ENCODE measurements around the gene MRTFB.

DNA sequence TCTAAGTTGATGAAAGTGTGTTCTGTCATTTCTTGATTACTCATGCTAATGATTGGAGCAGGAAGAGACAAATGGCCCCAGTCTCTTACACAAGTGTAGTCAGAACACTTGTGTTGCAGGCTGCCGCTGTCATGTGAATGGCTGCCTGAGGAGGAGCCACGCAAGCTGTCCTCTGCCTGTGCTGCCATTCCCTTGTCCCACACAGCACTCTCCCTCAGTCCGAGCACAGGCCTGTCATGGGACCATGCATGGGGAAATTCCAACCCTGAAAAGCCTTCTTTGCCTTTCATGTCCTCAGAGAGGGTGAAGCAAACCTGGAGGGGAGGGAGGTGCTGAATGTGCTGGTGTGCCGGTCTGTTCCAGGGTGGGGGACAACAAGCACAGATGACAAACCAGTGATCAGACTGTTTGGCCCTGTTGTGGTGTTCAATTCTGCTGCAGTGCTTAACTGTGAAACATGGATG is 109.4 kb downstream of the MRTFB start:
- TF ChIP-seq POLR2A (IDR thresholded peaks at IDR 0.05): no peak
- TF ChIP-seq, protein P1, sequence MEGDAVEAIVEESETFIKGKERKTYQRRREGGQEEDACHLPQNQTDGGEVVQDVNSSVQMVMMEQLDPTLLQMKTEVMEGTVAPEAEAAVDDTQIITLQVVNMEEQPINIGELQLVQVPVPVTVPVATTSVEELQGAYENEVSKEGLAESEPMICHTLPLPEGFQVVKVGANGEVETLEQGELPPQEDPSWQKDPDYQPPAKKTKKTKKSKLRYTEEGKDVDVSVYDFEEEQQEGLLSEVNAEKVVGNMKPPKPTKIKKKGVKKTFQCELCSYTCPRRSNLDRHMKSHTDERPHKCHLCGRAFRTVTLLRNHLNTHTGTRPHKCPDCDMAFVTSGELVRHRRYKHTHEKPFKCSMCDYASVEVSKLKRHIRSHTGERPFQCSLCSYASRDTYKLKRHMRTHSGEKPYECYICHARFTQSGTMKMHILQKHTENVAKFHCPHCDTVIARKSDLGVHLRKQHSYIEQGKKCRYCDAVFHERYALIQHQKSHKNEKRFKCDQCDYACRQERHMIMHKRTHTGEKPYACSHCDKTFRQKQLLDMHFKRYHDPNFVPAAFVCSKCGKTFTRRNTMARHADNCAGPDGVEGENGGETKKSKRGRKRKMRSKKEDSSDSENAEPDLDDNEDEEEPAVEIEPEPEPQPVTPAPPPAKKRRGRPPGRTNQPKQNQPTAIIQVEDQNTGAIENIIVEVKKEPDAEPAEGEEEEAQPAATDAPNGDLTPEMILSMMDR (IDR thresholded peaks at IDR 0.05): no peak
